ENCODE results near the gene RGS6. TPM values are rescaled to one million over a fixed set of nuclear protein-coding genes. Genes with fewer than 3 reads are reported as not detected.

The RGS6 gene
- total RNA-seq, 2 experiments from 2014 or later: 1.5 to 3.1 TPM

- Mint-ChIP-seq H3K9me3 (ENCODE audit: low read depth) (peaks cover 2% of the 10 kb centered on the region), H3K27me3 (peaks cover 68% of the 10 kb centered on the region), H3K4me3 (no peak overlapping the region), H3K4me1 (peaks cover 39% of the 10 kb centered on the region), H3K36me3 (peaks cover 7% of the 10 kb centered on the region), H3K27ac (no peak overlapping the region)
- CTCF ChIA-PET: interaction anchor here (2.2 to 3.1 kb wide), 3 partner anchors 15 to 23 kb away, joined by 4 to 10 read pairs (median 5); no protein-coding TSS in a partner anchor
- DNase-seq (no peak), ATAC-seq (no peak)
These were observed 607.6 kb downstream of the RGS6 start for GRCh38 chr14:72539661-72540315.

GRCh38 chr14:72540836-72541235 lies 608.6 kb downstream of the RGS6 start:
- CTCF ChIA-PET: interaction anchor here (2.4 to 3.1 kb wide), 2 partner anchors 17 to 24 kb away, joined by 5 to 10 read pairs; no protein-coding TSS in a partner anchor
- DNase-seq (no peak), ATAC-seq (no peak)
- Mint-ChIP-seq H3K9me3 (ENCODE audit: low read depth) (no peaks in the 10 kb centered on the region), H3K4me1 (peaks cover 32% of the 10 kb centered on the region), H3K27ac (no peak overlapping the region), H3K4me3 (no peak overlapping the region), H3K36me3 (peaks cover 2% of the 10 kb centered on the region), H3K27me3 (peaks cover 72% of the 10 kb centered on the region)

- CTCF ChIA-PET: interaction anchor here (0.7 to 3.1 kb wide), 3 partner anchors 17 to 509 kb away, joined by 3 to 10 read pairs (median 5); no protein-coding TSS in a partner anchor
- no peak overlapping the region for H3K4me3 Mint-ChIP-seq
- DNase-seq (no peak), ATAC-seq (no peak)
- no peaks in the 10 kb centered on the region for H3K9me3 Mint-ChIP-seq (ENCODE audit: low read depth)
- H3K27me3 Mint-ChIP-seq: peaks cover 68% of the 10 kb centered on the region
- H3K27ac Mint-ChIP-seq: no peak overlapping the region
- H3K4me1 Mint-ChIP-seq: peaks cover 31% of the 10 kb centered on the region
- peaks cover 2% of the 10 kb centered on the region for H3K36me3 Mint-ChIP-seq
These were observed 609.3 kb downstream of the RGS6 start for GRCh38 chr14:72541546-72541945.

GRCh38 chr14:72543341-72543740 lies 611.1 kb downstream of the RGS6 start:
- ATAC-seq: no peak
- CTCF ChIA-PET: interaction anchor here (1.3 kb wide), 1 partner anchor 27 kb away, joined by 3 read pairs; no protein-coding TSS in a partner anchor
- Mint-ChIP-seq H3K36me3 (no peaks in the 10 kb centered on the region), H3K27me3 (peaks cover 58% of the 10 kb centered on the region), H3K9me3 (ENCODE audit: low read depth) (no peaks in the 10 kb centered on the region), H3K4me1 (peaks cover 26% of the 10 kb centered on the region), H3K4me3 (no peak overlapping the region), H3K27ac (no peak overlapping the region)
- DNase-seq: no peak

- peaks cover 61% of the 10 kb centered on the region for H3K27me3 Mint-ChIP-seq
- H3K9me3 Mint-ChIP-seq (ENCODE audit: low read depth): no peaks in the 10 kb centered on the region
These were observed 612.6 kb downstream of the RGS6 start for GRCh38 chr14:72544615-72545387.

GRCh38 chr14:72545411-72546311 lies 613.4 kb downstream of the RGS6 start:
- Mint-ChIP-seq H3K4me3 (no peak overlapping the region), H3K27me3 (peaks cover 62% of the 10 kb centered on the region), H3K9me3 (ENCODE audit: low read depth) (no peaks in the 10 kb centered on the region), H3K27ac (no peak overlapping the region), H3K4me1 (peaks cover 21% of the 10 kb centered on the region), H3K36me3 (no peaks in the 10 kb centered on the region)
- CTCF ChIA-PET: interaction anchor here (1.1 kb wide), 1 partner anchor 31 kb away, joined by 3 read pairs; no protein-coding TSS in a partner anchor
- DNase-seq: no peak
- no peak for ATAC-seq

More at GRCh38 chr14:72544615-72545387, 612.6 kb downstream of the RGS6 start:
- H3K4me1 Mint-ChIP-seq: peaks cover 21% of the 10 kb centered on the region
- DNase-seq: no peak
- no peak for ATAC-seq
- no peak overlapping the region for H3K27ac Mint-ChIP-seq
- no peak overlapping the region for H3K4me3 Mint-ChIP-seq
- CTCF ChIA-PET: no interaction called here
- no peaks in the 10 kb centered on the region for H3K36me3 Mint-ChIP-seq

- no peaks in the 10 kb centered on the region for H3K9me3 Mint-ChIP-seq (ENCODE audit: low read depth)
- CTCF ChIA-PET: interaction anchor here (1.1 kb wide), 1 partner anchor 32 kb away, joined by 3 read pairs; no protein-coding TSS in a partner anchor
- H3K27ac Mint-ChIP-seq: no peak overlapping the region
- peaks cover 56% of the 10 kb centered on the region for H3K27me3 Mint-ChIP-seq
- ATAC-seq (no peak), DNase-seq (no peak)
- H3K4me3 Mint-ChIP-seq: no peak overlapping the region
- H3K4me1 Mint-ChIP-seq: peaks cover 21% of the 10 kb centered on the region
- no peaks in the 10 kb centered on the region for H3K36me3 Mint-ChIP-seq
These were observed 614.3 kb downstream of the RGS6 start for GRCh38 chr14:72546344-72547016.

GRCh38 chr14:72547999-72548398 lies 615.8 kb downstream of the RGS6 start:
- H3K4me3 Mint-ChIP-seq: no peak overlapping the region
- no peaks in the 10 kb centered on the region for H3K36me3 Mint-ChIP-seq
- H3K4me1 Mint-ChIP-seq: peaks cover 24% of the 10 kb centered on the region
- H3K9me3 Mint-ChIP-seq (ENCODE audit: low read depth): no peaks in the 10 kb centered on the region
- CTCF ChIA-PET: no interaction called here
- H3K27ac Mint-ChIP-seq: no peak overlapping the region
- DNase-seq (no peak), ATAC-seq (no peak)
- peaks cover 55% of the 10 kb centered on the region for H3K27me3 Mint-ChIP-seq

- H3K4me1 Mint-ChIP-seq: peaks cover 20% of the 10 kb centered on the region
- H3K9me3 Mint-ChIP-seq (ENCODE audit: low read depth): no peaks in the 10 kb centered on the region
- H3K36me3 Mint-ChIP-seq: no peaks in the 10 kb centered on the region
- DNase-seq: no peak
- CTCF ChIA-PET: no interaction called here
- H3K4me3 Mint-ChIP-seq: no peak overlapping the region
- peaks cover 64% of the 10 kb centered on the region for H3K27me3 Mint-ChIP-seq
- no peak overlapping the region for H3K27ac Mint-ChIP-seq
- no peak for ATAC-seq
These were observed 616.8 kb downstream of the RGS6 start for GRCh38 chr14:72549026-72549425.

- Mint-ChIP-seq H3K27me3 (peaks cover 64% of the 10 kb centered on the region), H3K36me3 (no peaks in the 10 kb centered on the region), H3K4me1 (peaks cover 20% of the 10 kb centered on the region), H3K9me3 (ENCODE audit: low read depth) (no peaks in the 10 kb centered on the region), H3K27ac (no peak overlapping the region), H3K4me3 (no peak overlapping the region)
- no peak for ATAC-seq
- no peak for DNase-seq
- CTCF ChIA-PET: no interaction called here
These were observed 617.6 kb downstream of the RGS6 start for GRCh38 chr14:72549854-72550253.

- H3K27ac Mint-ChIP-seq: no peak overlapping the region
- peaks cover 19% of the 10 kb centered on the region for H3K4me1 Mint-ChIP-seq
- H3K9me3 Mint-ChIP-seq (ENCODE audit: low read depth): no peaks in the 10 kb centered on the region
- H3K36me3 Mint-ChIP-seq: no peaks in the 10 kb centered on the region
- H3K4me3 Mint-ChIP-seq: no peak overlapping the region
- peaks cover 61% of the 10 kb centered on the region for H3K27me3 Mint-ChIP-seq
- DNase-seq (no peak), ATAC-seq (no peak)
- CTCF ChIA-PET: interaction anchor here (0.7 kb wide), 1 partner anchor 258 kb away, joined by 3 read pairs; no protein-coding TSS in a partner anchor
These were observed 618.3 kb downstream of the RGS6 start for GRCh38 chr14:72550513-72550912.

- H3K9me3 Mint-ChIP-seq (ENCODE audit: low read depth): no peaks in the 10 kb centered on the region
- no peak overlapping the region for H3K4me3 Mint-ChIP-seq
- H3K27ac Mint-ChIP-seq: no peak overlapping the region
- ATAC-seq: no peak
- peaks cover 10% of the 10 kb centered on the region for H3K4me1 Mint-ChIP-seq
- no peaks in the 10 kb centered on the region for H3K36me3 Mint-ChIP-seq
- no peak for DNase-seq
- CTCF ChIA-PET: interaction anchor here (1.4 kb wide), 1 partner anchor 38 kb away, joined by 6 read pairs; no protein-coding TSS in a partner anchor
- peaks cover 64% of the 10 kb centered on the region for H3K27me3 Mint-ChIP-seq
These were observed 620.0 kb downstream of the RGS6 start for GRCh38 chr14:72552236-72552635.
